Measurements from ENCODE around the gene FIBP. TPM values are rescaled to one million over a fixed set of nuclear protein-coding genes. Genes with fewer than 3 reads are reported as not detected.

Gene FIBP
- total and polyA plus RNA-seq, 10 of the 15 experiments (the other 5 are each of a cell fraction or from before 2014, with no cell fraction given): 65.1 to 182 (median 94.6) TPM

DNA sequence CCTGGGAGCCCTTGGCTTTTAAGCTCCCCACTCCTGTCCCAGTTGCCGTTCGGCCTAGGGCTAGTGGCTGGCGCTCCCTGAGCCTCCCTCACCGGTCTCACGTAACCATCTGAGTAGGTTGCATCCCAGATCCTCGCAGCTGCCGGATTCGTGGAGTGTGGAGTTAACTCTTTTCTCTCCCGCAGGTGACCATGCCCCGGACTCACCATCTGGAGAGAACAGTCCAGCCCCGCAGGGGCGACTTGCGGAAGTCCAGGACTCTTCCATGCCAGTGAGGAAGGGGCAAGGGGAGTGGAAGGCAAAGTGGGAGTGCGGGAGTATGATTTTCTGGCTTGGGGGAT, 27.1 kb downstream of the FIBP start:
- POLR2A ChIA-PET: interaction anchor here (0.9 to 5.6 kb wide), 7 partner anchors 9 to 149 kb away, joined by 3 to 155 read pairs (median 13); partner anchors contain the start of genes CCDC85B, EFEMP2, FIBP and KAT5
- ATAC-seq (no peak), DNase-seq (ENCODE audit: low read depth, low spot score) (no peak), FAIRE-seq (no peak)
- in situ Hi-C loops (cut with MboI) (loop anchor here (25.0 kb wide), 1 partner anchor 1624 kb away; the partner anchor contains the start of genes DNAJC4, FKBP2, NUDT22 and PPP1R14B), intact Hi-C loops (cut with micrococcal nuclease; ENCODE audit: unreplicated experiment) (no loop called here)
- H3K79me2 ChIP-seq (ENCODE audit: control insufficient read depth, insufficient read depth, low read length): peaks cover 45% of the 10 kb centered on the region
- H3K4me2 ChIP-seq (ENCODE audit: control insufficient read depth, insufficient read depth): peak overlapping the region; percentile 97
- peak overlapping the region; percentile 85 for H3K4me3 ChIP-seq
- no peak for TF ChIP-seq MTA3 (IDR thresholded peaks at IDR 0.05; ENCODE audit: borderline replicate concordance, low read length)
- TF ChIP-seq RFX5 (IDR thresholded peaks at IDR 0.05; ENCODE audit: low read depth, low read length): no peak
- no peak for TF ChIP-seq MTA2 (IDR thresholded peaks at IDR 0.05; ENCODE audit: low read depth)
- TF ChIP-seq GABPA (IDR thresholded peaks at IDR 0.05; ENCODE audit: low read depth): no peak
- no peak for TF ChIP-seq RELA (IDR thresholded peaks at IDR 0.05; ENCODE audit: borderline replicate concordance, partially characterized antibody)
- no peak overlapping the region for H2AFZ ChIP-seq (ENCODE audit: control insufficient read depth, low read depth, low read length)
- peak overlapping the region; percentile 97 for H3K9ac ChIP-seq (ENCODE audit: control insufficient read depth, insufficient read depth, low read length)
- RAD21 ChIA-PET (ENCODE audit: unreplicated experiment): interaction anchor here (5.0 kb wide), 1 partner anchor 29 kb away, joined by 76 read pairs; the partner anchor contains the start of genes CCDC85B and FIBP
- CTCF ChIA-PET: interaction anchor here (0.7 to 5.7 kb wide), 6 partner anchors 9 to 289 kb away, joined by 3 to 146 read pairs (median 6); partner anchors contain the start of genes CCDC85B, FAM89B and FIBP
- peak overlapping the region; percentile 100 for H3K27ac ChIP-seq (ENCODE audit: control insufficient read depth, insufficient read depth)
- no peaks in the 10 kb centered on the region for H3K9me3 ChIP-seq (replicated peaks; ENCODE audit: control insufficient read depth, insufficient read depth, low read length)
- peaks cover 7% of the 10 kb centered on the region for H4K20me1 ChIP-seq (ENCODE audit: control insufficient read depth, insufficient read depth)
- H3K36me3 ChIP-seq (ENCODE audit: control insufficient read depth in 2 of 2, insufficient read depth in 2 of 2, low read length in 1 of 2): peaks cover 20 to 31% of the 10 kb centered on the region in 2 experiments
- SMC1A ChIA-PET (ENCODE audit: uncharacterized antibody, unreplicated experiment): interaction anchor here (0.6 to 4.3 kb wide), 2 partner anchors 29 to 93 kb away, joined by 4 to 52 read pairs; partner anchors contain the start of genes CCDC85B and FIBP
- no peaks in the 10 kb centered on the region for H3K27me3 ChIP-seq (replicated peaks in 1 of 2; ENCODE audit: control insufficient read depth in 2 of 2, insufficient read depth in 2 of 2, low read length in 1 of 2)
- WGBS (ENCODE audit: insufficient coverage, insufficient replicate concordance, low lambda C conversion rate, missing lambda C conversion rate): 6% methylated on average over 14 of the region's 14 CpGs
- peaks cover 16% of the 10 kb centered on the region for H3K4me1 ChIP-seq (ENCODE audit: control insufficient read depth, insufficient read depth, low read length)
- BruUV-seq (replicated peaks): no TSS peak

All from GM12878 (cell line).